Sigmoid colon (tissue), 4 donors: Measurements from ENCODE around the gene DOCK8.

Experiments used
- CTCF ChIP-seq, 4 experiments: fragments of 450-650 bp in 3 of 4; fragments of 200-600 bp in 1 of 4; IDR thresholded peaks; one replicate each; pipeline ENCODE4 v1.5.1; 2016 to 2019; ENCODE audit warnings: antibody characterized with exemption in 4 of 4, mild to moderate bottlenecking in 3 of 4, moderate library complexity in 2 of 4
- EP300 ChIP-seq, 4 donors: sonication (generic); formaldehyde crosslinking; IDR thresholded peaks; one replicate each; pipeline ENCODE4 v1.6.1; 2017; ENCODE audit warnings: antibody characterized with exemption in 4 of 4
- POLR2A ChIP-seq, 2 donors: fragments of 450-650 bp; IDR thresholded peaks; one replicate each; pipeline ENCODE4 v1.6.1; 2016; ENCODE audit warnings: antibody characterized with exemption in 2 of 2, mild to moderate bottlenecking in 2 of 2, moderate library complexity in 2 of 2
- POLR2AphosphoS5 ChIP-seq, 4 donors: sonication (generic); formaldehyde crosslinking; IDR thresholded peaks; one replicate each; pipeline ENCODE4 v1.6.1; 2017; ENCODE audit warnings: antibody characterized with exemption in 4 of 4

- no peak for TF ChIP-seq CTCF (IDR thresholded peaks at IDR 0.05)
- TF ChIP-seq EP300 (IDR thresholded peaks at IDR 0.05) = no peak
- TF ChIP-seq POLR2AphosphoS5 (IDR thresholded peaks at IDR 0.05) = no peak
- no peak for TF ChIP-seq POLR2A (IDR thresholded peaks at IDR 0.05)
Measured at GRCh38 chr9:217950-218349, 3.3 kb downstream of the DOCK8 start.
